Mesenchymal stem cell (in vitro differentiated cells and primary cell): ENCODE results near the gene WFDC10A.
A peak's percentile ranks its signal among the peaks of the same experiment; 100 is the strongest.
"Not testable (repeated sequence)": the region's sequence is repeated elsewhere in the genome, so short reads cannot be mapped to it uniquely, and the experiment has no call there.

Experiments used
- DNase-seq: peaks from one replicate; pipeline ENCODE4 v3.0.0-alpha.2; 2013
- H2AFZ ChIP-seq: one replicate; pipeline ENCODE4 v1.6.1; 2013; ENCODE audit warnings: low read depth, mild to moderate bottlenecking, control low read depth, inconsistent platforms, low read length, moderate library complexity
- H2AK5ac ChIP-seq: 2 replicates; pipeline ENCODE4 v1.6.1; 2013; ENCODE audit warnings: low read length, moderate library complexity, mild to moderate bottlenecking, inconsistent platforms; ENCODE audit not compliant: severe bottlenecking
- H2BK120ac ChIP-seq: one replicate; pipeline ENCODE4 v1.6.1; 2013; ENCODE audit warnings: low read depth, mild to moderate bottlenecking, inconsistent platforms, low read length, moderate library complexity
- H2BK12ac ChIP-seq, 2 experiments: one replicate each; pipeline ENCODE4 v1.6.1; 2013; ENCODE audit warnings: inconsistent platforms in 2 of 2, low read length in 2 of 2, mild to moderate bottlenecking in 2 of 2, moderate library complexity in 2 of 2, control low read depth in 1 of 2
- H2BK15ac ChIP-seq: one replicate; pipeline ENCODE4 v1.6.1; 2013; ENCODE audit warnings: mild to moderate bottlenecking, low read depth, inconsistent platforms; ENCODE audit not compliant: poor library complexity, severe bottlenecking
- H2BK5ac ChIP-seq: 2 replicates; pipeline ENCODE4 v1.6.1; 2013; ENCODE audit warnings: low read depth, mild to moderate bottlenecking, low read length, control low read depth, inconsistent platforms; ENCODE audit not compliant: poor library complexity, severe bottlenecking
- H3K14ac ChIP-seq, 2 experiments: one replicate each; pipeline ENCODE4 v1.6.1; 2013; ENCODE audit warnings: inconsistent platforms in 2 of 2, low read length in 2 of 2, control low read depth in 1 of 2, mild to moderate bottlenecking in 1 of 2, moderate library complexity in 1 of 2
- H3K18ac ChIP-seq, 2 experiments: one replicate each; pipeline ENCODE4 v1.6.1; 2013; ENCODE audit warnings: inconsistent platforms in 2 of 2, low read length in 2 of 2, control low read depth in 1 of 2, low read depth in 1 of 2, mild to moderate bottlenecking in 1 of 2
- H3K23ac ChIP-seq, 2 experiments: one replicate each; pipeline ENCODE4 v1.6.1; 2013; ENCODE audit warnings: inconsistent platforms in 2 of 2, low read length in 2 of 2, mild to moderate bottlenecking in 2 of 2, moderate library complexity in 2 of 2, control low read depth in 1 of 2
- H3K27ac ChIP-seq: 2 replicates; pipeline ENCODE4 v1.5.1; 2013; ENCODE audit warnings: mild to moderate bottlenecking, moderate library complexity, low read length, control low read depth, inconsistent platforms; ENCODE audit not compliant: poor library complexity, severe bottlenecking
- H3K27me3 ChIP-seq, 2 experiments: 2 replicates each; pipeline versions ENCODE4 v1.6.1 to v1.7.0; 2013; ENCODE audit warnings: low read length in 2 of 2, mild to moderate bottlenecking in 2 of 2, moderate library complexity in 2 of 2, control low read depth in 1 of 2, inconsistent platforms in 1 of 2; ENCODE audit not compliant: control insufficient read depth in 1 of 2, insufficient read depth in 1 of 2
- H3K36me3 ChIP-seq, 2 experiments: 2 replicates each; pipeline versions ENCODE4 v1.6.1 to v1.7.0; 2013; ENCODE audit warnings: low read length in 2 of 2, control low read depth in 1 of 2, inconsistent platforms in 1 of 2, low read depth in 1 of 2, mild to moderate bottlenecking in 1 of 2; ENCODE audit not compliant: insufficient read depth in 2 of 2, control insufficient read depth in 1 of 2
- H3K4ac ChIP-seq, 2 experiments: one replicate each; pipeline ENCODE4 v1.6.1; 2013; ENCODE audit warnings: inconsistent platforms in 2 of 2, low read length in 2 of 2, mild to moderate bottlenecking in 2 of 2, moderate library complexity in 2 of 2, control low read depth in 1 of 2, low read depth in 1 of 2
- H3K4me1 ChIP-seq: 2 replicates; pipeline ENCODE4 v1.6.1; 2013; ENCODE audit warnings: low read depth, low read length, control low read depth; ENCODE audit not compliant: control insufficient read depth, insufficient read depth
- H3K4me2 ChIP-seq: 2 replicates; pipeline ENCODE4 v1.6.1; 2013; ENCODE audit warnings: low read length, mild to moderate bottlenecking, inconsistent platforms; ENCODE audit not compliant: poor library complexity, severe bottlenecking
- H3K4me3 ChIP-seq, 2 experiments: 2 replicates each; pipeline versions ENCODE4 v1.5.1 to v1.7.0; 2013; ENCODE audit warnings: low read length in 2 of 2, mild to moderate bottlenecking in 2 of 2, control low read depth in 1 of 2, low read depth in 1 of 2; ENCODE audit not compliant: insufficient read depth in 1 of 2
- H3K79me1 ChIP-seq: replicated peaks from 2 replicates; pipeline ENCODE4 v1.6.1; 2013; ENCODE audit warnings: mild to moderate bottlenecking, control low read depth, low read length, inconsistent platforms; ENCODE audit not compliant: poor library complexity, severe bottlenecking
- H3K9ac ChIP-seq: 2 replicates; pipeline ENCODE4 v1.7.0; 2013; ENCODE audit warnings: mild to moderate bottlenecking, low read length, moderate library complexity
- H3K9me3 ChIP-seq: 2 replicates; pipeline ENCODE4 v1.7.0; 2013; ENCODE audit warnings: mild to moderate bottlenecking, low read length; ENCODE audit not compliant: control insufficient read depth
- H4K8ac ChIP-seq: one replicate; pipeline ENCODE4 v1.6.1; 2013; ENCODE audit warnings: inconsistent platforms, mild to moderate bottlenecking, low read length, moderate library complexity
- H4K91ac ChIP-seq: one replicate; pipeline ENCODE4 v1.6.1; 2013; ENCODE audit warnings: mild to moderate bottlenecking, low read length, inconsistent platforms
- WGBS: methylation state at CpG from one replicate; pipeline ENCODE4 v1.1.7; 2013; ENCODE audit warnings: mixed read lengths; 5-methylcytosine and 5-hydroxymethylcytosine counted together

The WFDC10A gene

DNA sequence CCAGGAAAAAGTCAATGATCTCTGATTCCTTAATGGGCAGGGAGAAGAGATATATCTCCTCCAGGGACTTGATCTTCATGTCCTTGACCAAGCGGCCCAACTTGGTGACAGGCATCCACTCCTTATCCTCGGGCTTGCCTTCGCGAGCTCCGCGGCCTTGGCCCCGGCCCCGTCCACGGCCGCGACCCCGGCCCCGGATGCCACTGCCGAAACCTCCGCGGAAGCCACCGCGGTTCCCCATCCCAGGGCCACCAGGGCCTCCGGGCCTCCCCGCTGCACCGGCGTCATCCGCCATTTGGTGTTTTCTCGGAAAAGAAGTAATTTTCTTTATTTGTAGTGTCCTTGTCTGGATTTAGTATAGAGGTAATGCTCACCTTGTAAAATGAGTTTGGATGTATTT lies 11.5 kb downstream of the WFDC10A start:
- H3K23ac ChIP-seq, H3K14ac ChIP-seq, H3K4ac ChIP-seq: not testable (repeated sequence)

DNA sequence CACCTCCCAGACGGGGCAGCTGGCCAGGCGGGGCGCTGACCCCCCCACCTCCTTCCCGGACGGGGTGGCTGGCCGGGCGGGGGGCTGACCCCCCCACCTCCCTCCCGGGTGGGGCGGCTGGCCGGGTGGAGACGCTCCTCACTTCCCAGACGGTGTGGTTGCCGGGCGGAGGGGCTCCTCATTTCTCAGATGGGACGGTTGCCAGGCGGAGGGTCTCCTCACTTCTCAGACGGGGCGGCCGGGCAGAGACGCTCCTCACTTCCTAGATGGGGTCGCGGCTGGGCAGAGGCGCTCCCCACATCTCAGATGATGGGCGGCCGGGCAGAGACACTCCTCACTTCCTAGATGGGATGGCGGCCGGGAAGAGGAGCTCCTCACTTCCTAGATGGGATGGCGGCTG lies 16.3 kb downstream of the WFDC10A start:
- H3K4me3 ChIP-seq, H2BK12ac ChIP-seq, H3K4me1 ChIP-seq, H4K91ac ChIP-seq, H3K18ac ChIP-seq, H2BK120ac ChIP-seq, H2AFZ ChIP-seq, H3K4ac ChIP-seq, H3K27me3 ChIP-seq, H4K8ac ChIP-seq, H3K79me1 ChIP-seq, DNase-seq, H3K23ac ChIP-seq, H2BK5ac ChIP-seq, H3K9me3 ChIP-seq, H2AK5ac ChIP-seq, H3K9ac ChIP-seq, H3K14ac ChIP-seq, H3K27ac ChIP-seq, H3K4me2 ChIP-seq, H3K36me3 ChIP-seq, H2BK15ac ChIP-seq: not testable (repeated sequence)
- WGBS = 77% methylated on average over 15 of the region's 28 CpGs

More for the DNA sequence above, 11.5 kb downstream of the WFDC10A start:
- H2BK120ac ChIP-seq, H3K36me3 ChIP-seq, H3K4me1 ChIP-seq, DNase-seq, H2BK15ac ChIP-seq, H2AK5ac ChIP-seq, H3K9me3 ChIP-seq, H2BK12ac ChIP-seq, H4K91ac ChIP-seq, H3K27me3 ChIP-seq, H3K4me3 ChIP-seq, H3K27ac ChIP-seq, H4K8ac ChIP-seq, H2AFZ ChIP-seq, H3K4me2 ChIP-seq, H3K79me1 ChIP-seq, H2BK5ac ChIP-seq, H3K9ac ChIP-seq, H3K18ac ChIP-seq: not testable (repeated sequence)
- WGBS = 96% methylated on average over 22 of the region's 24 CpGs

DNA sequence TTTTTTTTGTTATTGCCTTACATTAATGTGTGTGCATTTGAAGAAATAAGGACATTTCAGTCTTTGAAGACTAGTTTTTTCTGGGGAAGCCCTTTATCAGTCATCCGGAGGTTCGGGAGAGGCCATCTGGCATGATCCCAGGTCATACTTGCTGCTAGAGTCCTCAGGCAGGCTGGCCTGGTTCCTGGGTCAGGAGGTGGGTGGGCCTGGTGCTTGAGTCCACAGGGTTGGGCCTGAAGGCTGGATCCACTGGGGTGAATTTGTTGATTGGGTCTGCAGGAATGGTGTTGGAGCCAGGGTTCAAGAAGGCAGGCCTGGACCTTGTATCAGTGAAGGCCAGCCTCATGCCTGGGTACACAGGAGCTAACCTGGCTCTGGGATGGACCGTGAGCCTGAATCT lies 17.3 kb downstream of the WFDC10A start:
- H3K4me1 ChIP-seq = peaks cover 2% of the 10 kb centered on the region
- H3K9me3 ChIP-seq = no peaks in the 10 kb centered on the region
- 86% methylated on average over 3 of the region's 3 CpGs for WGBS
- no peak overlapping the region for H2BK120ac ChIP-seq
- H3K23ac ChIP-seq = no peak overlapping the region
- H2BK12ac ChIP-seq = no peak overlapping the region
- no peak for DNase-seq
- no peak overlapping the region for H3K4ac ChIP-seq
- no peak overlapping the region for H4K8ac ChIP-seq
- peak overlapping the region in 1 of 2 experiments; percentile 8 for H3K14ac ChIP-seq
- H3K27me3 ChIP-seq = peaks cover 0 to 3% of the 10 kb centered on the region in 2 experiments
- no peak overlapping the region for H3K9ac ChIP-seq
- H3K27ac ChIP-seq = no peak overlapping the region
- no peak overlapping the region for H2BK15ac ChIP-seq
- H3K79me1 ChIP-seq = no peaks in the 10 kb centered on the region
- H2AK5ac ChIP-seq = no peak overlapping the region
- H3K18ac ChIP-seq = no peak overlapping the region
- H2AFZ ChIP-seq = no peak overlapping the region
- H3K36me3 ChIP-seq = no peaks in the 10 kb centered on the region
- H3K4me3 ChIP-seq = no peak overlapping the region
- no peak overlapping the region for H2BK5ac ChIP-seq
- H4K91ac ChIP-seq = no peak overlapping the region
- H3K4me2 ChIP-seq = no peak overlapping the region

DNA sequence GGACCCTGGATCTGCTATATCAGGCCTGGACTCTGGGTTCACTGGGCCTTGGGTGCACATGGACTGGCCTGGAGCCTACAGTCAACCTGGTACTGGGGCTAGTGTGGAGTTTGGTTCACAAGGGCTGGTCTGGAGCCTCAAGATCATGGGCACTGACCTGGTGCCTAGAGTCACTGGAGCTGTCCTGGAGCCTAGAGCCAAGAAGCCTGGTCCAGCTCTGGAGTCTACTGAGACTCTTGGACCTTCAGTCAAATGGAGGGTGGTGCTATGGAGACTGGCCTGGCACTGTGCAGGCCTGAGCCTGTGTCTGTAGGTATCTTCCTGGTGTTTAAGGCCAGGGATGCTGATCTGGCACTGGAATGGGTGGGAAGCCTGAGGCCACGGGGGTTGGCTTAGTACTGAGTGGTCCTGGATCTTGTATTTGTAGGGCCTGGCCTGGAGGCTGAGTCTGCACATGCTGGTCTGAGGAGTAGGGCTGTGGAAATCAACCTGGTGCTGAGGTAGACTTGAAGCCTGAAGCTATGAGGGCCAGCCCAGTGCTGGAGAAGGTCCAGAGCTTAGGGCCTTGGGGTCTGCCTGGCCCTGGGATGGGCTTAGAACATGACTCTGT lies 18.0 kb downstream of the WFDC10A start:
- no peak overlapping the region for H2AK5ac ChIP-seq
- no peak overlapping the region for H2BK5ac ChIP-seq
- DNase-seq = no peak

More for the DNA sequence above, 18.0 kb downstream of the WFDC10A start:
- H4K8ac ChIP-seq = no peak overlapping the region
- H3K4me1 ChIP-seq = peaks cover 2% of the 10 kb centered on the region
- no peak overlapping the region for H2AFZ ChIP-seq
- H3K9me3 ChIP-seq = no peaks in the 10 kb centered on the region
- H2BK12ac ChIP-seq = no peak overlapping the region
- no peak overlapping the region for H3K4me3 ChIP-seq
- no peaks in the 10 kb centered on the region for H3K79me1 ChIP-seq
- no peak overlapping the region for H3K4ac ChIP-seq
- no peak overlapping the region for H3K27ac ChIP-seq
- H4K91ac ChIP-seq = no peak overlapping the region
- H3K36me3 ChIP-seq = no peaks in the 10 kb centered on the region
- peaks cover 0 to 4% of the 10 kb centered on the region in 2 experiments for H3K27me3 ChIP-seq
- H3K18ac ChIP-seq = no peak overlapping the region
- no peak overlapping the region for H2BK15ac ChIP-seq
- H3K4me2 ChIP-seq = no peak overlapping the region
- 14% methylated on average over 1 of the region's 1 CpG for WGBS
- no peak overlapping the region for H3K9ac ChIP-seq
- H3K23ac ChIP-seq = no peak overlapping the region
- H2BK120ac ChIP-seq = no peak overlapping the region
- H3K14ac ChIP-seq = peak overlapping the region in 1 of 2 experiments; percentile 15
